Sigmoid colon (tissue), 7 donors: Measurements from ENCODE around the gene CDH19. TPM values are rescaled to one million over a fixed set of nuclear protein-coding genes. Genes with fewer than 3 reads are reported as not detected.

Experiments used
- DNase-seq: peaks from one replicate; pipeline ENCODE4 v3.0.0-alpha.2; 2019
- H3K27ac ChIP-seq, 4 donors: fragments of 200-600 bp; sonication (generic); one replicate each; pipeline ENCODE4 v1.5.1; 2016 to 2019; ENCODE audit warnings: mild to moderate bottlenecking in 1 of 4
- H3K27me3 ChIP-seq, 3 donors: fragments of 200-600 bp; sonication (generic); one replicate each; pipeline ENCODE4 v1.5.1; 2019; ENCODE audit warnings: mild to moderate bottlenecking in 1 of 3
- H3K36me3 ChIP-seq, 4 donors: fragments of 200-600 bp; sonication (generic); one replicate each; pipeline ENCODE4 v1.5.1; 2016 to 2019
- H3K4me1 ChIP-seq, 4 donors: fragments of 200-600 bp; sonication (generic); one replicate each; pipeline ENCODE4 v1.5.1; 2017 to 2019
- H3K4me3 ChIP-seq, 4 donors: fragments of 200-600 bp; sonication (generic); one replicate each; pipeline ENCODE4 v1.5.1; 2017 to 2019; ENCODE audit warnings: mild to moderate bottlenecking in 2 of 4, moderate library complexity in 1 of 4
- H3K9me3 ChIP-seq, 4 donors: fragments of 200-600 bp in 3 of 4; sonication (generic) in 3 of 4; one replicate each; pipeline versions ENCODE4 v1.5.1 to v1.6.1; 2013 to 2019
- EP300 ChIP-seq, 4 donors: sonication (generic); formaldehyde crosslinking; IDR thresholded peaks; one replicate each; pipeline ENCODE4 v1.6.1; 2017; ENCODE audit warnings: antibody characterized with exemption in 4 of 4
- POLR2A ChIP-seq, 2 donors: fragments of 450-650 bp; IDR thresholded peaks; one replicate each; pipeline ENCODE4 v1.6.1; 2016; ENCODE audit warnings: antibody characterized with exemption in 2 of 2, mild to moderate bottlenecking in 2 of 2, moderate library complexity in 2 of 2
- POLR2AphosphoS5 ChIP-seq, 4 donors: sonication (generic); formaldehyde crosslinking; IDR thresholded peaks; one replicate each; pipeline ENCODE4 v1.6.1; 2017; ENCODE audit warnings: antibody characterized with exemption in 4 of 4
- WGBS, 2 donors: extraction: QIAGEN DNeasy Blood & Tissue Kit; methylation state at CpG; one replicate each; pipeline ENCODE4 v1.1.7; 2013; 5-methylcytosine and 5-hydroxymethylcytosine counted together
- intact Hi-C: fragments of 100-400 bp; cut with DNase I; formaldehyde crosslinking; loops from one replicate; pipeline ENCODE4 v1.15.1; 2023
- polyA plus RNA-seq, 3 donors: library from polyadenylated mRNA; stranded (reverse); fragments of 200-250 nt; gene quantifications; one replicate each; pipeline ENCODE4 v1.2.3, GENCODE V29; 2013
- total RNA-seq, 4 donors: library from RNA; depleted of rRNA; stranded (reverse); fragments of >200 nt; gene quantifications; one replicate each; pipeline ENCODE4 v1.1.0, GENCODE V29; 2016
- TF ChIP-seq, protein P1 (sequence below), 4 experiments: fragments of 450-650 bp in 3 of 4; fragments of 200-600 bp in 1 of 4; IDR thresholded peaks; one replicate each; pipeline ENCODE4 v1.5.1; 2016 to 2019; ENCODE audit warnings: antibody characterized with exemption in 4 of 4, mild to moderate bottlenecking in 3 of 4, moderate library complexity in 2 of 4
- donor health status: healthy with polysubstance abuse.
- donor health status: Bipolar disorder and iron deficiency.
- donor health status: healthy.

The CDH19 gene
- total and polyA plus RNA-seq, 7 donors = 0.46 to 69.6 (median 21.2) TPM

DNA sequence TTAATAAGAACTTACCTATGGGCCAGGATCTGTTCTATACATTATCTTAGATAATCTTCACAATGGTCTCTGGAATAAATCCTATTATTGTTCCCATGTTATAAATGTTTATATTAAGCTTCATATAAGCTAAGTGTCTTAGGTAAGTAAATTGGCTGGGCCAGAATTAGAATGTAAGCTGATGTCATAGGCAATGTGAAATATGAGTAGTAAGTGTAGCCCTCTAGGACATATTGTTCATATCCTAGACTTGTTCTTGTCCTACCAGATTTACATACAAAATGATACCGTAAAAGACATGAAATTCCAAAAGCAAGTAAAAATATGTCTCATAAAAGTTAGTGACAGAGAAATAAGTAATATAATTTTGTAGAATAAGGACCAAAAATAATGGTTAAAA lies 89.9 kb downstream of the CDH19 start:
- no peaks in the 10 kb centered on the region for H3K9me3 ChIP-seq
- no peak overlapping the region for H3K27ac ChIP-seq
- DNase-seq = no peak
- 87 to 88% methylated on average over 1 of the region's 1 CpG for WGBS, 2 donors
- H3K4me1 ChIP-seq = no peaks in the 10 kb centered on the region
- H3K36me3 ChIP-seq = no peaks in the 10 kb centered on the region
- intact Hi-C loops = no loop called here
- TF ChIP-seq EP300 (IDR thresholded peaks at IDR 0.05) (no peak), POLR2A (IDR thresholded peaks at IDR 0.05) (no peak), POLR2AphosphoS5 (IDR thresholded peaks at IDR 0.05) (no peak)
- TF ChIP-seq, protein P1, sequence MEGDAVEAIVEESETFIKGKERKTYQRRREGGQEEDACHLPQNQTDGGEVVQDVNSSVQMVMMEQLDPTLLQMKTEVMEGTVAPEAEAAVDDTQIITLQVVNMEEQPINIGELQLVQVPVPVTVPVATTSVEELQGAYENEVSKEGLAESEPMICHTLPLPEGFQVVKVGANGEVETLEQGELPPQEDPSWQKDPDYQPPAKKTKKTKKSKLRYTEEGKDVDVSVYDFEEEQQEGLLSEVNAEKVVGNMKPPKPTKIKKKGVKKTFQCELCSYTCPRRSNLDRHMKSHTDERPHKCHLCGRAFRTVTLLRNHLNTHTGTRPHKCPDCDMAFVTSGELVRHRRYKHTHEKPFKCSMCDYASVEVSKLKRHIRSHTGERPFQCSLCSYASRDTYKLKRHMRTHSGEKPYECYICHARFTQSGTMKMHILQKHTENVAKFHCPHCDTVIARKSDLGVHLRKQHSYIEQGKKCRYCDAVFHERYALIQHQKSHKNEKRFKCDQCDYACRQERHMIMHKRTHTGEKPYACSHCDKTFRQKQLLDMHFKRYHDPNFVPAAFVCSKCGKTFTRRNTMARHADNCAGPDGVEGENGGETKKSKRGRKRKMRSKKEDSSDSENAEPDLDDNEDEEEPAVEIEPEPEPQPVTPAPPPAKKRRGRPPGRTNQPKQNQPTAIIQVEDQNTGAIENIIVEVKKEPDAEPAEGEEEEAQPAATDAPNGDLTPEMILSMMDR (IDR thresholded peaks at IDR 0.05) = no peak
- no peaks in the 10 kb centered on the region for H3K27me3 ChIP-seq
- no peak overlapping the region for H3K4me3 ChIP-seq

GRCh38 chr18:66511792-66512191 lies 92.1 kb downstream of the CDH19 start:
- no peaks in the 10 kb centered on the region for H3K4me1 ChIP-seq
- no peak overlapping the region for H3K27ac ChIP-seq
- DNase-seq = no peak
- intact Hi-C loops = no loop called here
- no peak overlapping the region for H3K4me3 ChIP-seq
- TF ChIP-seq POLR2A (IDR thresholded peaks at IDR 0.05) (no peak), EP300 (IDR thresholded peaks at IDR 0.05) (no peak), POLR2AphosphoS5 (IDR thresholded peaks at IDR 0.05) (no peak)
- TF ChIP-seq, protein P1 (IDR thresholded peaks at IDR 0.05) = no peak
- H3K27me3 ChIP-seq = no peaks in the 10 kb centered on the region
- no peaks in the 10 kb centered on the region for H3K9me3 ChIP-seq
- no peaks in the 10 kb centered on the region for H3K36me3 ChIP-seq

DNA sequence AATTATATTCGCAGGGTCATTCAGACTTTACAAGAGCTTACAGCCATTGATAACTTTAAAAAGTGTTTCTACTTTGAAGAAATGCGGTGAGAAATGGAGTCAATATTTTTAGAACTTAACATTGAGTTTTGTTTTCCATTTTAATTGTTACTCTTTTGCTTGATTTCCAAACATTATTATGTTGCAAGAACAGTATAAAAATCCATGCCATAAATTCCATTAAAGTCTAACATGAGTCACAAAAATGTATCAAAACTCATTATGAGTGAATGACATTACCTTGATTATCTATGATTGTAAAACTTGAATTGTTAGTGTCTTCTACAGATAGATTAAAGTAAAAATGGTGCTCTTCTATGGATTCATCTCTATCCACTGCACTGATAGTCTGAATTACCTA lies 92.6 kb downstream of the CDH19 start:
- 60 to 88% methylated on average over 2 of the region's 2 CpGs for WGBS, 2 donors
- DNase-seq = no peak
- Histone ChIP-seq H3K4me1 (no peaks in the 10 kb centered on the region), H3K9me3 (no peaks in the 10 kb centered on the region), H3K27me3 (no peaks in the 10 kb centered on the region), H3K4me3 (no peak overlapping the region), H3K36me3 (no peaks in the 10 kb centered on the region), H3K27ac (no peak overlapping the region)
- TF ChIP-seq EP300 (IDR thresholded peaks at IDR 0.05) (no peak), POLR2A (IDR thresholded peaks at IDR 0.05) (no peak)
- TF ChIP-seq, protein P1 (IDR thresholded peaks at IDR 0.05) = no peak
- intact Hi-C loops = no loop called here

DNA sequence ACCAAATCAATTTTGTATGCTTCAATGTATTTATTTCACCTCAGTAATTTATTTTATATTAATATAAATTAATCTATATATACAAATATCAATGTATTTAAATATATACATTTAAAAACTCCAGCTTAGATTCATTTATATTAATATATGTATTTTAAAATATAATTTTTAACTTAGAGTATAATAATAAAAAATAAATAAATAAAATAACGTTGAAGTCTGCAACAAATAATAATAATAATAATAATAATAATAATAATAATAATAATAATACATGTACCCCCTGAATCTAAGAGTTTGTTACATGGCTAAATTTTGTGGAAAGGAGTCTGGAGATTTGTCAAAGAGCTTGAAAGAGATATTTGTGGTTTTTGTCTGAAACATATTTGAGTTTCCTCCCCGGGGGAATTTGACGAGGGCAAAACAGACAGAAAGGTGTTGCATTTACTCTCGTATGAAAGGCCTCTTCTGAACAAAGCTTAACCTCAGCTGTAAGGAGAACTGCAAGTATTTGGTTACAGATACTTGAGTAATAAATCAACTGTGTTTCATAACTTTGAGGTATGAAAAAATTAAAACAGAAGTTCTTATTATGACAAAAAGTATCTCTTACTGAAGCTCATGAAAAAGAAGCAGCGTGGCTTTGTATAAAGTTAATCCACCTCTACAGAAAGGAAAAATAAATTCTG lies 93.4 kb downstream of the CDH19 start:
- intact Hi-C loops = no loop called here
- H3K4me3 ChIP-seq = no peak overlapping the region
- no peaks in the 10 kb centered on the region for H3K4me1 ChIP-seq
- H3K27me3 ChIP-seq = no peaks in the 10 kb centered on the region
- no peaks in the 10 kb centered on the region for H3K9me3 ChIP-seq
- 63 to 70% methylated on average over 5 of the region's 5 CpGs for WGBS, 2 donors
- DNase-seq = no peak
- TF ChIP-seq POLR2A (IDR thresholded peaks at IDR 0.05) = no peak
- no peak for TF ChIP-seq POLR2AphosphoS5 (IDR thresholded peaks at IDR 0.05)
- TF ChIP-seq, protein P1 (IDR thresholded peaks at IDR 0.05) = no peak
- TF ChIP-seq EP300 (IDR thresholded peaks at IDR 0.05) = no peak
- no peaks in the 10 kb centered on the region for H3K36me3 ChIP-seq
- no peak overlapping the region for H3K27ac ChIP-seq

GRCh38 chr18:66508937-66509336 lies 95.0 kb downstream of the CDH19 start:
- no peak overlapping the region for H3K4me3 ChIP-seq
- H3K36me3 ChIP-seq = no peaks in the 10 kb centered on the region
- DNase-seq = no peak
- TF ChIP-seq EP300 (IDR thresholded peaks at IDR 0.05) = no peak
- TF ChIP-seq POLR2AphosphoS5 (IDR thresholded peaks at IDR 0.05) = no peak
- TF ChIP-seq, protein P1 (IDR thresholded peaks at IDR 0.05) = no peak
- TF ChIP-seq POLR2A (IDR thresholded peaks at IDR 0.05) = no peak
- H3K4me1 ChIP-seq = no peaks in the 10 kb centered on the region
- H3K27ac ChIP-seq = no peak overlapping the region
- H3K27me3 ChIP-seq = no peaks in the 10 kb centered on the region
- intact Hi-C loops = no loop called here
- no peaks in the 10 kb centered on the region for H3K9me3 ChIP-seq
- WGBS, 2 donors = 90 to 92% methylated on average over 3 of the region's 3 CpGs
